ENCODE measurements around the gene ANKUB1. TPM values are rescaled to one million over a fixed set of nuclear protein-coding genes. Genes with fewer than 3 reads are reported as not detected.

Gene ANKUB1
- polyA plus RNA-seq, 2 of the 4 experiments (the other 2 are of a cell fraction): not detected

- TF ChIP-seq, protein P1, sequence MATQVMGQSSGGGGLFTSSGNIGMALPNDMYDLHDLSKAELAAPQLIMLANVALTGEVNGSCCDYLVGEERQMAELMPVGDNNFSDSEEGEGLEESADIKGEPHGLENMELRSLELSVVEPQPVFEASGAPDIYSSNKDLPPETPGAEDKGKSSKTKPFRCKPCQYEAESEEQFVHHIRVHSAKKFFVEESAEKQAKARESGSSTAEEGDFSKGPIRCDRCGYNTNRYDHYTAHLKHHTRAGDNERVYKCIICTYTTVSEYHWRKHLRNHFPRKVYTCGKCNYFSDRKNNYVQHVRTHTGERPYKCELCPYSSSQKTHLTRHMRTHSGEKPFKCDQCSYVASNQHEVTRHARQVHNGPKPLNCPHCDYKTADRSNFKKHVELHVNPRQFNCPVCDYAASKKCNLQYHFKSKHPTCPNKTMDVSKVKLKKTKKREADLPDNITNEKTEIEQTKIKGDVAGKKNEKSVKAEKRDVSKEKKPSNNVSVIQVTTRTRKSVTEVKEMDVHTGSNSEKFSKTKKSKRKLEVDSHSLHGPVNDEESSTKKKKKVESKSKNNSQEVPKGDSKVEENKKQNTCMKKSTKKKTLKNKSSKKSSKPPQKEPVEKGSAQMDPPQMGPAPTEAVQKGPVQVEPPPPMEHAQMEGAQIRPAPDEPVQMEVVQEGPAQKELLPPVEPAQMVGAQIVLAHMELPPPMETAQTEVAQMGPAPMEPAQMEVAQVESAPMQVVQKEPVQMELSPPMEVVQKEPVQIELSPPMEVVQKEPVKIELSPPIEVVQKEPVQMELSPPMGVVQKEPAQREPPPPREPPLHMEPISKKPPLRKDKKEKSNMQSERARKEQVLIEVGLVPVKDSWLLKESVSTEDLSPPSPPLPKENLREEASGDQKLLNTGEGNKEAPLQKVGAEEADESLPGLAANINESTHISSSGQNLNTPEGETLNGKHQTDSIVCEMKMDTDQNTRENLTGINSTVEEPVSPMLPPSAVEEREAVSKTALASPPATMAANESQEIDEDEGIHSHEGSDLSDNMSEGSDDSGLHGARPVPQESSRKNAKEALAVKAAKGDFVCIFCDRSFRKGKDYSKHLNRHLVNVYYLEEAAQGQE (IDR thresholded peaks at IDR 0.05): no peak
- TF ChIP-seq NPAS2 (CRISPR knock-in tag; IDR thresholded peaks at IDR 0.05; ENCODE audit: borderline replicate concordance): no peak
- no peak for TF ChIP-seq SMC3 (IDR thresholded peaks at IDR 0.05)
- TF ChIP-seq KDM1A (IDR thresholded peaks at IDR 0.05; ENCODE audit: low read depth): no peak
Observed at GRCh38 chr3:149790268-149790667, 2.1 kb downstream of the ANKUB1 start (continued).

DNA sequence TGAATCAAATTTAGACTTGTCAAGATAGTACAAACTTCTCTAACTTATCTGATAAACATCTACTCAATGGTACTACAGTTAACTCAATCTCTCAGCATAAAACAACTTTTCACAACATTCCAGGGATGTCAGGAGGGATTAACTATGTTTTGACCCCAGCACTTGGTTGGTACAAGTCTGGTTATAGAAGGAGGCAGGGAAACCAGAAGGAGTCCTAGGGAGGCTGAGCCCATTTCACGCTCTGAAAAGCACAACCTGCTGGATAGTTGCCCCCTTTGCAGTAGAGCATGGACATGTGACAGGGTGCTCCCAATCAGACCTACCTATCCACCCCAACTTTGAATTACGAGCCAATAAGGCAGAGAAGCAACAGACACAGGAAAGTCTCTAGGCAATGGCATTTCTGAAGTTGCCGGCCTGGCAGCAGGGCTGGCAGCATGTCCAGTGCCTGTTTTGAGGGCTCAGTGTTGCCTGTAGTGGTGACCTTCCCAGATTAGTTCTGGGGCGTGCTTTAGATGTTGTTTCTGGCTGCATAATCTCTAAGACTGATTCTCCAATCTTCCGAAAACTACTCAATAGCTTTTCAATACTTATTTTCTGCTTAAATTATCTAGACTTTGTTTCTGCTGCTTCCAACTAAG is 8.2 kb downstream of the ANKUB1 start:
- ChIA-PET CTCF (interaction anchor here (0.9 to 1.6 kb wide), 2 partner anchors 12 to 272 kb away, joined by 3 to 7 read pairs; no protein-coding TSS in a partner anchor), POLR2A (no interaction called here)
- FAIRE-seq: peak; percentile 70
- peak in 1 of 2 experiments; percentile 23 for DNase-seq (ENCODE audit: low read depth in 1 of 2, low spot score in 1 of 2)
- Histone ChIP-seq H3K4me1 (peaks cover 18% of the 10 kb centered on the region), H3K4me2 (peak overlapping the region; percentile 60), H3K27ac (peak overlapping the region; percentile 56 to 80), H3K4me3 (no peak overlapping the region), H3K9me3 (no peaks in the 10 kb centered on the region)
- TF ChIP-seq, protein P1 (IDR thresholded peaks at IDR 0.05): no peak
- TF ChIP-seq GATA3 (IDR thresholded peaks at IDR 0.05; ENCODE audit: borderline replicate concordance) (peak; percentile 55; the same call in 1 of the 2 replicates), E2F6 (IDR thresholded peaks at IDR 0.05; ENCODE audit: borderline replicate concordance, low read depth) (no peak)
- WGBS (ENCODE audit: missing lambda C conversion rate): 80% methylated on average over 5 of the region's 5 CpGs
- peak in 1 of 2 experiments; percentile 71; a peak in 3 of 6 replicates for ATAC-seq

DNA sequence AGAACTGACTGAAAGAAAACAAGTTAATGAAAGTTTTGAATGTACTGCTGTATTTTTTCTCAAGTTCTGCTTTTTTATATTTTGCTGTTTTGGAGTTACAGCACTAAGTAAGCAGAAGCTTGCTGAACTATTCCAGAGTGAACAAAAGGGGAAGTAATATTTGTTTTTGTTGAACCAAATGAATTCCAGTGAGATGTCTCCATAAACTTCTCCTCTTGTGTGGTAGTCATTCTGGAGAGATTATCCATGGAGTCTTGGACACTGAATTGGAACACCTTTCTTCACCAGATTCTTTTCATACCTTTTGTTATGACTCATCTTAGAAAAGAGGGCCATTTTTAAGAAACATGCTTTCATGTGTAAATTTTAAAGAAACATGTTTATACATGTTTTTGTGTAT is 8.8 kb downstream of the ANKUB1 start:
- peak overlapping the region; percentile 22 to 56; a peak in 3 of 6 replicates for H3K27ac ChIP-seq
- ATAC-seq (peak; percentile 56 to 79; a peak in 4 of 6 replicates), DNase-seq (ENCODE audit: low read depth in 1 of 2, low spot score in 1 of 2) (peak; percentile 31 to 42), FAIRE-seq (peak; percentile 86)
- TF ChIP-seq USF2 (IDR thresholded peaks at IDR 0.05) (no peak), FOSL2 (IDR thresholded peaks at IDR 0.05) (no peak), FOSL2 (CRISPR knock-in tag; IDR thresholded peaks at IDR 0.05) (peak; percentile 83), ZFP36 (IDR thresholded peaks at IDR 0.05; ENCODE audit: borderline replicate concordance, partially characterized antibody) (no peak), FOSB (CRISPR knock-in tag; IDR thresholded peaks at IDR 0.05) (no peak), PBX3 (IDR thresholded peaks at IDR 0.05) (no peak), TFCP2L1 (CRISPR knock-in tag; IDR thresholded peaks at IDR 0.05) (no peak)
- TF ChIP-seq, protein P2, sequence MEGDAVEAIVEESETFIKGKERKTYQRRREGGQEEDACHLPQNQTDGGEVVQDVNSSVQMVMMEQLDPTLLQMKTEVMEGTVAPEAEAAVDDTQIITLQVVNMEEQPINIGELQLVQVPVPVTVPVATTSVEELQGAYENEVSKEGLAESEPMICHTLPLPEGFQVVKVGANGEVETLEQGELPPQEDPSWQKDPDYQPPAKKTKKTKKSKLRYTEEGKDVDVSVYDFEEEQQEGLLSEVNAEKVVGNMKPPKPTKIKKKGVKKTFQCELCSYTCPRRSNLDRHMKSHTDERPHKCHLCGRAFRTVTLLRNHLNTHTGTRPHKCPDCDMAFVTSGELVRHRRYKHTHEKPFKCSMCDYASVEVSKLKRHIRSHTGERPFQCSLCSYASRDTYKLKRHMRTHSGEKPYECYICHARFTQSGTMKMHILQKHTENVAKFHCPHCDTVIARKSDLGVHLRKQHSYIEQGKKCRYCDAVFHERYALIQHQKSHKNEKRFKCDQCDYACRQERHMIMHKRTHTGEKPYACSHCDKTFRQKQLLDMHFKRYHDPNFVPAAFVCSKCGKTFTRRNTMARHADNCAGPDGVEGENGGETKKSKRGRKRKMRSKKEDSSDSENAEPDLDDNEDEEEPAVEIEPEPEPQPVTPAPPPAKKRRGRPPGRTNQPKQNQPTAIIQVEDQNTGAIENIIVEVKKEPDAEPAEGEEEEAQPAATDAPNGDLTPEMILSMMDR (IDR thresholded peaks at IDR 0.05): no peak
- POLR2A ChIA-PET: no interaction called here
- H3K9me3 ChIP-seq: no peaks in the 10 kb centered on the region
- CTCF ChIA-PET: interaction anchor here (0.9 to 1.6 kb wide), 2 partner anchors 12 to 271 kb away, joined by 3 to 7 read pairs; no protein-coding TSS in a partner anchor
- no peak overlapping the region for H3K4me3 ChIP-seq
- peaks cover 18% of the 10 kb centered on the region for H3K4me1 ChIP-seq
- peak overlapping the region; percentile 60 for H3K4me2 ChIP-seq
